ENCODE results near the gene ACBD5. TPM values are rescaled to one million over a fixed set of nuclear protein-coding genes. Genes with fewer than 3 reads are reported as not detected.
"Not testable (repeated sequence)": the region's sequence is repeated elsewhere in the genome, so short reads cannot be mapped to it uniquely, and the experiment has no call there.

The ACBD5 gene
- total RNA-seq, 1 experiment from 2014 or later, result 18.4 TPM

DNA sequence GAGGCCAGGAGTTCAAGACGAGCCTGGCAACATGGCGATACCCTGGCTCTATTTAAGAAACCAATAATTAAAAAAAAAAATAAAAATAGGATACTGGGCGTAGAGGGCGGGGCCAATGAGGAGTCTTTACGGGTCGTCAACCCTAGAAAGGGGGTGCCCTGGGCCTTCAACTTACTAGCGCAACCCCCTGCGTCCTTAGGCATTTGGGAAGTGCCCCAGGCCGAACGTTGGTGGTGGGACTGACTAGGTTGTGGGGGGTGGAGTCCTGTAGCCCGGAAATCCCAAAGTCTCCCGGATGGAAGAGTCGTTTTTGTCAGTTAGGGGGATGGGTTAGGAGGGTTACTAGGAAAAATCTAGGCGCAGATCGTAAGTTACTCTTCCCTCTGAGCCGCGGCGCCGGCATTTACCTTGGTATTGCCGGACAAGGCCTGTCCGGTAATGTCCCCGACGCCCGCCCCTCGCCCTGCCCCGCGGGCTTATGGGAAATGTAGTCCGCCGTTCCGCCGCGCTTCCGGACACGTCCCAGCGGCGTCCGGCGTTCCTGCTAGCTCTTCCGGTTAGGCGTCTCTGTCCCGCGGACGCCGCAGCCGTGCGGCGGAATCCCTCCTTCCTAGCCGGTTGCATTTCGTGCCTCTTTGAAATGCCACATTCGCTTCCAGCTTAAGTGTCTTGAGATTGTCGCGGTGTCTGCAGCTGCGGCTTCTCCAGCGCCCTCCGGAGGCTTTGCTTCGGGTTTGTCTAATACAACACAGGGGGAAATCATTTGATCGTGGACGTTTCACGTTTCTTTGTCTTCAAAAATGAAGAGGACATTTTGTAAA, 1.3 kb upstream of the ACBD5 start:
- H3K27ac ChIP-seq (ENCODE audit: low read length), result peak overlapping the region; percentile 94
- peaks cover 7% of the 10 kb centered on the region; the same call in 1 of the 2 replicates for H3K4me1 ChIP-seq (ENCODE audit: control insufficient read depth, insufficient read depth, low read length)
- in situ Hi-C loops (cut with HindIII; ENCODE audit: low pct_unique_long_range_greater_than_20kb, low sequenced_read_pairs) (no loop called here), intact Hi-C loops (cut with micrococcal nuclease; ENCODE audit: unreplicated experiment) (no loop called here)
- ATAC-seq (peak; percentile 85), DNase-seq (ENCODE audit: low read depth, low spot score) (peak; percentile 67)
- no peaks in the 10 kb centered on the region for H3K9me3 ChIP-seq (ENCODE audit: control insufficient read depth, insufficient read depth, low read depth, low read length)
- peak overlapping the region; percentile 65 to 76 for H3K4me3 ChIP-seq (ENCODE audit: low read depth in 2 of 2, low read length in 2 of 2)
- TSS peak; percentile 64 for BruUV-seq (replicated peaks)
- TF ChIP-seq POLR2AphosphoS5 (IDR thresholded peaks at IDR 0.05; ENCODE audit: low read depth, low read length) (peak; percentile 79; the same call in 1 of the 2 replicates), SIN3A (IDR thresholded peaks at IDR 0.05; ENCODE audit: borderline replicate concordance, insufficient read depth, low read depth, low read length) (0 out of 2 replicates have a peak, but pooled peaks have one; percentile 45), TCF7L2 (IDR thresholded peaks at IDR 0.05; ENCODE audit: low read depth, low read length) (0 out of 2 replicates have a peak, but pooled peaks have one; percentile 39)
- TF ChIP-seq, protein P1, sequence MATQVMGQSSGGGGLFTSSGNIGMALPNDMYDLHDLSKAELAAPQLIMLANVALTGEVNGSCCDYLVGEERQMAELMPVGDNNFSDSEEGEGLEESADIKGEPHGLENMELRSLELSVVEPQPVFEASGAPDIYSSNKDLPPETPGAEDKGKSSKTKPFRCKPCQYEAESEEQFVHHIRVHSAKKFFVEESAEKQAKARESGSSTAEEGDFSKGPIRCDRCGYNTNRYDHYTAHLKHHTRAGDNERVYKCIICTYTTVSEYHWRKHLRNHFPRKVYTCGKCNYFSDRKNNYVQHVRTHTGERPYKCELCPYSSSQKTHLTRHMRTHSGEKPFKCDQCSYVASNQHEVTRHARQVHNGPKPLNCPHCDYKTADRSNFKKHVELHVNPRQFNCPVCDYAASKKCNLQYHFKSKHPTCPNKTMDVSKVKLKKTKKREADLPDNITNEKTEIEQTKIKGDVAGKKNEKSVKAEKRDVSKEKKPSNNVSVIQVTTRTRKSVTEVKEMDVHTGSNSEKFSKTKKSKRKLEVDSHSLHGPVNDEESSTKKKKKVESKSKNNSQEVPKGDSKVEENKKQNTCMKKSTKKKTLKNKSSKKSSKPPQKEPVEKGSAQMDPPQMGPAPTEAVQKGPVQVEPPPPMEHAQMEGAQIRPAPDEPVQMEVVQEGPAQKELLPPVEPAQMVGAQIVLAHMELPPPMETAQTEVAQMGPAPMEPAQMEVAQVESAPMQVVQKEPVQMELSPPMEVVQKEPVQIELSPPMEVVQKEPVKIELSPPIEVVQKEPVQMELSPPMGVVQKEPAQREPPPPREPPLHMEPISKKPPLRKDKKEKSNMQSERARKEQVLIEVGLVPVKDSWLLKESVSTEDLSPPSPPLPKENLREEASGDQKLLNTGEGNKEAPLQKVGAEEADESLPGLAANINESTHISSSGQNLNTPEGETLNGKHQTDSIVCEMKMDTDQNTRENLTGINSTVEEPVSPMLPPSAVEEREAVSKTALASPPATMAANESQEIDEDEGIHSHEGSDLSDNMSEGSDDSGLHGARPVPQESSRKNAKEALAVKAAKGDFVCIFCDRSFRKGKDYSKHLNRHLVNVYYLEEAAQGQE (IDR thresholded peaks at IDR 0.05; ENCODE audit: insufficient read depth in 1 of 2, low read depth in 2 of 2, low read length in 1 of 2), result no peak
- TF ChIP-seq, protein P2, sequence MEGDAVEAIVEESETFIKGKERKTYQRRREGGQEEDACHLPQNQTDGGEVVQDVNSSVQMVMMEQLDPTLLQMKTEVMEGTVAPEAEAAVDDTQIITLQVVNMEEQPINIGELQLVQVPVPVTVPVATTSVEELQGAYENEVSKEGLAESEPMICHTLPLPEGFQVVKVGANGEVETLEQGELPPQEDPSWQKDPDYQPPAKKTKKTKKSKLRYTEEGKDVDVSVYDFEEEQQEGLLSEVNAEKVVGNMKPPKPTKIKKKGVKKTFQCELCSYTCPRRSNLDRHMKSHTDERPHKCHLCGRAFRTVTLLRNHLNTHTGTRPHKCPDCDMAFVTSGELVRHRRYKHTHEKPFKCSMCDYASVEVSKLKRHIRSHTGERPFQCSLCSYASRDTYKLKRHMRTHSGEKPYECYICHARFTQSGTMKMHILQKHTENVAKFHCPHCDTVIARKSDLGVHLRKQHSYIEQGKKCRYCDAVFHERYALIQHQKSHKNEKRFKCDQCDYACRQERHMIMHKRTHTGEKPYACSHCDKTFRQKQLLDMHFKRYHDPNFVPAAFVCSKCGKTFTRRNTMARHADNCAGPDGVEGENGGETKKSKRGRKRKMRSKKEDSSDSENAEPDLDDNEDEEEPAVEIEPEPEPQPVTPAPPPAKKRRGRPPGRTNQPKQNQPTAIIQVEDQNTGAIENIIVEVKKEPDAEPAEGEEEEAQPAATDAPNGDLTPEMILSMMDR (IDR thresholded peaks at IDR 0.05), result no peak; the same call in 1 of the 2 replicates
- CTCF ChIA-PET, result interaction anchor here (0.7 kb wide), 1 partner anchor 64 kb away, joined by 7 read pairs; no protein-coding TSS in a partner anchor
- no peaks in the 10 kb centered on the region for H3K27me3 ChIP-seq (ENCODE audit: control insufficient read depth, insufficient read depth, low read length)
- H3K36me3 ChIP-seq (ENCODE audit: control insufficient read depth, insufficient read depth, low read length), result peaks cover 3% of the 10 kb centered on the region; the same call in 1 of the 2 replicates
- POLR2A ChIA-PET, result interaction anchor here (0.6 kb wide), 2 partner anchors 8 to 1315 kb away, joined by 4 to 6 read pairs; no protein-coding TSS in a partner anchor

DNA sequence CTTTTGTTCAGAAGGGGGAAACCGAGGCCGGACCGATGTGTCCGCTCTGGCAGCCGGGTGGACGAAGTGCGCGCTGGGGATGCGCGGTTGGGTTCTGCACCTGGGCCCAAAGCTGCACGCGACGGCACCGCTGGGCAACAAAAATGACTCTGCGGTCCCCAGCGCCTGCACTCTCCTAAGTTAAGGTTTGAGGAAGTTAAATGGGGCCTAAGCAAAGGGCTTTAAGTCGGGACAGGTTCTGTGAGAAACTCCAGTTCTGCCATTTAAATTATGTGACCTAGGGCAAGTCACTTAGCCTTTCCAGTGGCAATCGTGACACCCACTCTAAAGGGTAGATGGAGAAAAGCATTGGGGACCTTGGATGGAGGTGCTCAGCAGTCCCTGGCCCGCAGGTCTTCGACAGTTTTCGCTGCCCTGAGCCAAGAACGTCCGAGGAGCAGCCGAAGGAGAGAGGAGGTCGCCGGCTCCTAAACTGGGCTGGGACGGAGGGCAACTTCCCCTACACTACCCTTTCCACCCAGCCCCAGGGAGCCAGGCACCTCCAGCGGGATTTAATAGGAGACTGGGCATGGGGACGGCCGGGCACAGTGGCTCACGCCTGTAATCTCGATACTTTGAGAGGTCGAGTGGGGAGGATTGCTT, 534 bp upstream of the ACBD5 start:
- ChIA-PET POLR2A (no interaction called here), CTCF (no interaction called here)
- BruUV-seq (replicated peaks), result no TSS peak
- in situ Hi-C loops (cut with HindIII; ENCODE audit: low pct_unique_long_range_greater_than_20kb, low sequenced_read_pairs) (no loop called here), intact Hi-C loops (cut with micrococcal nuclease; ENCODE audit: unreplicated experiment) (no loop called here)
- ATAC-seq, result peak; percentile 28
- H3K9me3 ChIP-seq (ENCODE audit: control insufficient read depth, insufficient read depth, low read depth, low read length), result no peaks in the 10 kb centered on the region
- H3K36me3 ChIP-seq (ENCODE audit: control insufficient read depth, insufficient read depth, low read length), result peaks cover 3% of the 10 kb centered on the region; the same call in 1 of the 2 replicates
- TF ChIP-seq TCF7L2 (IDR thresholded peaks at IDR 0.05; ENCODE audit: low read depth, low read length), result no peak
- TF ChIP-seq POLR2AphosphoS5 (IDR thresholded peaks at IDR 0.05; ENCODE audit: low read depth, low read length), result no peak
- TF ChIP-seq, protein P2 (IDR thresholded peaks at IDR 0.05), result no peak
- no peak for TF ChIP-seq SIN3A (IDR thresholded peaks at IDR 0.05; ENCODE audit: borderline replicate concordance, insufficient read depth, low read depth, low read length)
- TF ChIP-seq, protein P1 (IDR thresholded peaks at IDR 0.05; ENCODE audit: insufficient read depth in 1 of 2, low read depth in 2 of 2, low read length in 1 of 2), result no peak
- peak overlapping the region; percentile 94 for H3K27ac ChIP-seq (ENCODE audit: low read length)
- H3K27me3 ChIP-seq (ENCODE audit: control insufficient read depth, insufficient read depth, low read length), result no peaks in the 10 kb centered on the region
- H3K4me1 ChIP-seq (ENCODE audit: control insufficient read depth, insufficient read depth, low read length), result peaks cover 7% of the 10 kb centered on the region; the same call in 1 of the 2 replicates
- DNase-seq (ENCODE audit: low read depth, low spot score), result no peak
- H3K4me3 ChIP-seq (ENCODE audit: low read depth in 2 of 2, low read length in 2 of 2), result peak overlapping the region; percentile 65 to 76

GRCh38 chr10:27237531-27237930, 3.1 kb downstream of the ACBD5 start:
- H3K4me1 ChIP-seq (ENCODE audit: control insufficient read depth, insufficient read depth, low read length); DNase-seq (ENCODE audit: low read depth, low spot score); POLR2A ChIA-PET; intact Hi-C loops (cut with micrococcal nuclease; ENCODE audit: unreplicated experiment); H3K36me3 ChIP-seq (ENCODE audit: control insufficient read depth, insufficient read depth, low read length); H3K27me3 ChIP-seq (ENCODE audit: control insufficient read depth, insufficient read depth, low read length); BruUV-seq (replicated peaks); in situ Hi-C loops (cut with HindIII; ENCODE audit: low pct_unique_long_range_greater_than_20kb, low sequenced_read_pairs); CTCF ChIA-PET; H3K9me3 ChIP-seq (ENCODE audit: control insufficient read depth, insufficient read depth, low read depth, low read length); ATAC-seq: not testable (repeated sequence)
- Histone ChIP-seq H3K4me3 (ENCODE audit: low read depth in 2 of 2, low read length in 2 of 2) (peak overlapping the region; percentile 40 to 76; a peak in 3 of 4 replicates), H3K27ac (ENCODE audit: low read length) (peak overlapping the region; percentile 59; the same call in 1 of the 2 replicates)
